Measurements from ENCODE around the gene CHRNB2.
A peak's percentile ranks its signal among the peaks of the same experiment; 100 is the strongest.
"Not testable (repeated sequence)": the region's sequence is repeated elsewhere in the genome, so short reads cannot be mapped to it uniquely, and the experiment has no call there.

CHRNB2 gene, protein sequence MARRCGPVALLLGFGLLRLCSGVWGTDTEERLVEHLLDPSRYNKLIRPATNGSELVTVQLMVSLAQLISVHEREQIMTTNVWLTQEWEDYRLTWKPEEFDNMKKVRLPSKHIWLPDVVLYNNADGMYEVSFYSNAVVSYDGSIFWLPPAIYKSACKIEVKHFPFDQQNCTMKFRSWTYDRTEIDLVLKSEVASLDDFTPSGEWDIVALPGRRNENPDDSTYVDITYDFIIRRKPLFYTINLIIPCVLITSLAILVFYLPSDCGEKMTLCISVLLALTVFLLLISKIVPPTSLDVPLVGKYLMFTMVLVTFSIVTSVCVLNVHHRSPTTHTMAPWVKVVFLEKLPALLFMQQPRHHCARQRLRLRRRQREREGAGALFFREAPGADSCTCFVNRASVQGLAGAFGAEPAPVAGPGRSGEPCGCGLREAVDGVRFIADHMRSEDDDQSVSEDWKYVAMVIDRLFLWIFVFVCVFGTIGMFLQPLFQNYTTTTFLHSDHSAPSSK

GRCh38 chr1:154567386-154568156, at the start of gene CHRNB2:
Gene CHRNB2 (plus strand): TSS chr1:154567778. CDS start chr1:154568045, 267 bp downstream.
- DNase-seq (ENCODE audit: low spot score): peak; percentile 65

DNA sequence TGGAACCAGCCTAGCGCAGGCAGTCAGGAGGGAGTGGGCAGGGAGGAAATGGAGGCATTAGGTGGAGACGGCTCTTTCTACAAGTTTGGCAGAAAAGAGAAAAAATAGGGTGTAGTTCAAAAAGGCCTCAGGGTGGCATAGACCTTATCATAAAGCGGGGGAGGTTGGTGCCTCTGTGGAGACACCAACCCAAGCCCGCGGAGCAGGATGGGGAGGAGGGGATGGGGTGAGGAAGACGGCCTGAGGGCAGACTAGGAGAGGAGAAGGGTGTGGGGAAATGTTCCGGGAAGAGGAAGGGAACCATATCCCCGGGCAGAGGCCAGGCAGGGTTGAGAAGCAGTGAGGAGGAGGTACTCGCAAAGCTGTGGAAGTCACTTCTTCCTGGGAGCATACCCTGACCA, 48.0 kb upstream of the CHRNB2 start:
- DNase-seq (ENCODE audit: low spot score): no peak

GRCh38 chr1:154520333-154520732, 47.2 kb upstream of the CHRNB2 start:
- DNase-seq (ENCODE audit: low spot score): no peak

DNA sequence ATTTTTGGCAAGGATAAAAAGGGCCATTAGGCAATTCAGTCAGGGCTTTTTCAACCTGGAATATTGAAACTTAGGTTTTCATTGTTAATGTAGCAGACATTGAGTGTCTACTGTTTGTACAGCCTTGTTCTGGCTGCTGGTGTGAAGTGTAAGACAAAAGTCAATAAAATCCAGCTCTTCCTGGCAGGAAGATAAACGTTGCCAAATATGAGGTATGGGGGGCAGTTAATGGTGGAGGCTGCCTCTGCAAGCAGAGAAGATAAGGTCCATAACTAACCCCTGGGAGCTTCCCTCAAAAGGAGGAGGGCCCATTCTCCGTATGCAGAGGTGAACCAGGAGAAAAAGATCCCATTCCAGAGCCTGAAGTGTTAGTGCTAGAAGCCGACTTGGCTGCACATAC, 45.9 kb upstream of the CHRNB2 start:
- DNase-seq (ENCODE audit: low spot score): no peak

DNA sequence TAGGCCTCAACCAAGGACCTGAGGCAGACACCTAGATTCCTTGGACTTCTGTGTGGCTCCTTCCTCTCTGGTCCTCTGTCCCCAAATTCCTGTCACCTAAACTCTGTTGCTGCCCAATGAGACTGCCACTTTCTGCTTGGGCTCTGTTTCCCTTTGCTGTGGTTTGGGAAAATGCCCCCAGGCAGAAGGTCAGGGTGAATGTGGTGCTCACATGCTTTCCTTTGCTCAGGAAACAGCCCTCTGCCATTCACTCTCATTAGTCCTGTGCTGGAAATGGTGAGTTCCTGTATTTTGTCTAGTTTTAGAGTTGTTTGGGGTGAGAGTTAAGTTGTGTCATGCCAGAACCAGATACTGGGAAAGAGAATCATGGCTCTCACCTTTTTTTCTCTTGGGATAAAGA, 42.7 kb upstream of the CHRNB2 start:
- no peak for DNase-seq (ENCODE audit: low spot score)

- no peak for DNase-seq (ENCODE audit: low spot score)
Measured at GRCh38 chr1:154527192-154527591, 40.4 kb upstream of the CHRNB2 start.

- DNase-seq (ENCODE audit: low spot score): no peak
Measured at GRCh38 chr1:154529308-154529707, 38.3 kb upstream of the CHRNB2 start.

GRCh38 chr1:154531950-154532349, 35.6 kb upstream of the CHRNB2 start:
- not testable (repeated sequence) for DNase-seq (ENCODE audit: low spot score)

- DNase-seq (ENCODE audit: low spot score): no peak
Measured at GRCh38 chr1:154533952-154534844, 33.4 kb upstream of the CHRNB2 start.

DNA sequence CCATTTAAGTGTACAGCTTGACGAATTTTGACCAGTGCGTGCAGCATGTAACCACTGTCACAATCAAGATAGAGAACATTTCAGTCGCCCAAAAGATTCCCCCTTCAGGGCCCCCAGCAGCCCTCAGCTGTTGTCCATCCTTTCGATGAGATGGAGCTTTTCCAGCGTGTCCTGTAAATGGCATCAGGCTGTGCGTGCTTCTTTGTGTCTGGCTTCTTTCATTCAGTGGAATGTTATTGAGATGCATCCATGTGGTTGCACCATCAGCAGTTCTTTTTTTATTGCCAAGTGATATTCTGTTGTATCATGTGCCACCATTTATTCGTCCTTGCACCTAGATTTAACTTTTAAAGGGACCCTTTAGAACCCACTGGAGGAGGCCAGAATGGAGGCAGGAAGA, 31.0 kb upstream of the CHRNB2 start:
- DNase-seq (ENCODE audit: low spot score): no peak

- DNase-seq (ENCODE audit: low spot score): no peak
Measured at GRCh38 chr1:154539486-154540483, 27.8 kb upstream of the CHRNB2 start.

DNA sequence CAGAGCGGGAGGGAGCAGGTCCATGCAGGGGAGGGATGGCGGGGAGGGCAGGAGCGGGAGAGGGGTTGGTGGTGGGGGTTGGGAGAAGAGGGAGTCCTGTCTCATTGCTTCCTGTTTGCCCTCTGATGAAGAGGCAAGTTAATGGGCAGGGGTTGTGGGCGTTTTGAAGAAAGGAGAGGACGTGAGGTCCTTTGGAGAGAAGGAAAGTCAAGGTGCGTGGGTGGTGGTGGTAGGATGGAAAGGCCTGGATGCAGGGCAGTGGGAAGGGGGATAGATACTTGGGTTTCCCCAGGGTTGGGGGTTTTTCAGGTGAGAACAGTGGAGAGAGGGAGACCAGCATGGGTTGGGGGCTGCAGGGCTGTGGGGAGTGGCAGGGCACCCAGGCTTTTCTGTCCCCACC, 26.3 kb upstream of the CHRNB2 start:
- DNase-seq (ENCODE audit: low spot score): no peak

- peak; percentile 43 for DNase-seq (ENCODE audit: low spot score)
Measured at GRCh38 chr1:154546264-154547063, 21.1 kb upstream of the CHRNB2 start.

- no peak for DNase-seq (ENCODE audit: low spot score)
Measured at GRCh38 chr1:154547105-154547732, 20.4 kb upstream of the CHRNB2 start.

DNA sequence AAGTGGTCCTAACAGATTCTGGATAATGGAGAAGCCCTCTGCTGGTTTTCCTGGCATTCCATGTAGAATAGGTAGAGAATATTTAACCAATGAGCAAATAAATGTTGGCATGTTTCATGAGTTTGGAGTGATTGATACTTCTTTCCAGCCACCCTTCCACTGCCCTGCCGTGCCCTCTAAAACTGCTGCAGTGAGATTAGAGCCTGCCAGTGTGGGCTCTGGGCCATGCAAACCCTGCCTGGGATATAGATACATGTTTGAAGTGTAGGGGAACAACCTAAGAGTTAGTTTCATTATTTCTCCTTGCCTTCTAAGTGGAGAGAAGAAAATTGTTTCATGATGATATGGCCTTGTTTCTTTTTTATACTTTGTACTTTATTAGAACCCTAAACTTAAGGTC, 19.6 kb upstream of the CHRNB2 start:
- no peak for DNase-seq (ENCODE audit: low spot score)

- no peak for DNase-seq (ENCODE audit: low spot score)
Measured at GRCh38 chr1:154549202-154549770, 18.3 kb upstream of the CHRNB2 start.

DNA sequence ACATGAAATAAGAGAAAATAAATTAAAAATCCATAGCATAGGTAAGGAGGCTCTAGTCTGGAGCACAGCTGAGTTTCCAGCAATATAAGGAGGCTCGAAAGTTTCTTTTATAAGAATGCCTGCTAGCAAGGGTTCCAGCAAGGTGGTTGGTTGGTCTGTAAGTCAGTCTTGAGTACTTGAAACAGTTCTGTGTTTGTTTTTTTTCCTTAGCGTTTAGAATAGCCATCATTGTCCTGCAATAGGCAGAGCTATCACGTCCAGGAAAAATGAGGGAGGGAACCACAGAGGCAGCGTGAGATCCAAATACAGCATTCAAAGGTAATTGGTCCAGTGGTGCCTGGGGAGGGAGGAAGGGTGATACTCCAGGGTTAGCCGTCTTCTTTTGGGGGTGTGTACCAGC, 17.5 kb upstream of the CHRNB2 start:
- DNase-seq (ENCODE audit: low spot score): no peak

DNA sequence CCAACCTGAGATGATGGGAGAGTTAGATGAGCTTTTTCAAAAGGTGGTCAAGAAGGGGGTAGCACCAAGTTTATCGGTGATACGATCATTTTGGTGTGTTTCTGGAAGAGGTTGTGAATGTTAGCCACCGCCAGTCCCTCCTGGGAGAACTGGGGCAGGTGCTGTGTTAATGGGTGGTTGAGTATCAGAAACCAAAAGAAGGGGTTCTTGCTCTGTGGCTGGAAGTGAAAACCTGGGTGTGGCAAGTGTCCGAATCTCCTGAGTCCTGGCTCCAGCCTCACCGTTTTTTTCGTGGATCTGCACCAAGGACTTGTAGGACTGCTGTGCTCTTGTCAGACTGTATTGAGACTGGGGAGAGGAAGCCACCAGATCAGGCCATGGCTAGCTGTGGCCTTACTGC, 16.9 kb upstream of the CHRNB2 start:
- DNase-seq (ENCODE audit: low spot score): no peak

- no peak for DNase-seq (ENCODE audit: low spot score)
Measured at GRCh38 chr1:154551474-154551873, 16.1 kb upstream of the CHRNB2 start.
